Transverse colon (tissue), 4 donors: ENCODE data around the gene PCSK9. TPM values are rescaled to one million over a fixed set of nuclear protein-coding genes. Genes with fewer than 3 reads are reported as not detected.

Experiments
- DNase-seq: peaks from one replicate; pipeline ENCODE4 v3.0.0-alpha.2; 2019
- H3K27ac ChIP-seq, 4 donors: fragments of 200-600 bp; sonication (generic); 2 replicates each; pipeline ENCODE4 v1.5.1; 2016 to 2018; ENCODE audit warnings: inconsistent platforms in 4 of 4
- H3K27me3 ChIP-seq: fragments of 200-600 bp; sonication (generic); 2 replicates; pipeline ENCODE4 v1.5.1; 2017; ENCODE audit warnings: inconsistent platforms
- H3K36me3 ChIP-seq, 4 donors: fragments of 200-600 bp; sonication (generic); 2 replicates each; pipeline ENCODE4 v1.5.1; 2017 to 2019; ENCODE audit warnings: inconsistent platforms in 4 of 4
- H3K4me1 ChIP-seq, 4 donors: fragments of 200-600 bp; sonication (generic); 2 replicates each; pipeline ENCODE4 v1.5.1; 2017 to 2020; ENCODE audit warnings: inconsistent platforms in 4 of 4
- H3K4me3 ChIP-seq, 4 donors: fragments of 200-600 bp; sonication (generic); 1 replicate in 1 of 4; 2 replicates in 3 of 4; pipeline versions ENCODE4 v1.5.1 to v1.6.1; 2017 to 2019; ENCODE audit warnings: inconsistent platforms in 4 of 4
- H3K9me3 ChIP-seq, 2 donors: fragments of 200-600 bp; sonication (generic); 2 replicates each; pipeline ENCODE4 v1.5.1; 2017 to 2019; ENCODE audit warnings: inconsistent platforms in 2 of 2
- EP300 ChIP-seq: sonication (generic); formaldehyde crosslinking; IDR thresholded peaks from one replicate; pipeline ENCODE4 v1.6.1; 2017; ENCODE audit warnings: antibody characterized with exemption, low read depth
- POLR2A ChIP-seq: fragments of 450-650 bp; IDR thresholded peaks from one replicate; pipeline ENCODE4 v1.6.1; 2016; ENCODE audit warnings: antibody characterized with exemption, mild to moderate bottlenecking, moderate library complexity
- POLR2AphosphoS5 ChIP-seq, 3 donors: sonication (generic); formaldehyde crosslinking; IDR thresholded peaks; one replicate each; pipeline ENCODE4 v1.6.1; 2016; ENCODE audit warnings: antibody characterized with exemption in 3 of 3
- WGBS, 2 donors: methylation state at CpG; one replicate each; pipeline ENCODE4 v1.1.5; 2018; ENCODE audit warnings: low coverage in 1 of 2; 5-methylcytosine and 5-hydroxymethylcytosine counted together
- in situ Hi-C, 4 donors: fragments of 200-750 bp; cut with MboI; loops; one replicate each; pipeline versions ENCODE4 v1.15.0 to v1.15.1; 2017; ENCODE audit warnings: low sequenced_read_pairs in 3 of 4, low pct_ligation_motif_present in 1 of 4, low pct_unique_long_range_greater_than_20kb in 1 of 4
- intact Hi-C: fragments of 100-400 bp; cut with DNase I; formaldehyde crosslinking; loops from one replicate; pipeline ENCODE4 v1.15.1; 2023; ENCODE audit warnings: low total_unique reads
- total RNA-seq, 4 donors: library from RNA; depleted of rRNA; stranded (reverse); fragments of >200 nt; gene quantifications; one replicate each; pipeline ENCODE4 v1.1.0, GENCODE V29; 2016
- TF ChIP-seq, protein P1 (sequence below), 5 experiments: fragments of 200-600 bp in 3 of 5; fragments of 450-650 bp in 2 of 5; sonication (generic) in 3 of 5; IDR thresholded peaks; 1 replicate in 2 of 5; 2 replicates in 3 of 5; pipeline ENCODE4 v1.5.1; 2016 to 2017; ENCODE audit warnings: antibody characterized with exemption in 5 of 5, inconsistent platforms in 3 of 5, mild to moderate bottlenecking in 2 of 5, moderate library complexity in 1 of 5

The PCSK9 gene
- total RNA-seq, 4 donors from 2014 or later, result 1.9 to 18.9 (median 2.6) TPM; not detected in 1

DNA sequence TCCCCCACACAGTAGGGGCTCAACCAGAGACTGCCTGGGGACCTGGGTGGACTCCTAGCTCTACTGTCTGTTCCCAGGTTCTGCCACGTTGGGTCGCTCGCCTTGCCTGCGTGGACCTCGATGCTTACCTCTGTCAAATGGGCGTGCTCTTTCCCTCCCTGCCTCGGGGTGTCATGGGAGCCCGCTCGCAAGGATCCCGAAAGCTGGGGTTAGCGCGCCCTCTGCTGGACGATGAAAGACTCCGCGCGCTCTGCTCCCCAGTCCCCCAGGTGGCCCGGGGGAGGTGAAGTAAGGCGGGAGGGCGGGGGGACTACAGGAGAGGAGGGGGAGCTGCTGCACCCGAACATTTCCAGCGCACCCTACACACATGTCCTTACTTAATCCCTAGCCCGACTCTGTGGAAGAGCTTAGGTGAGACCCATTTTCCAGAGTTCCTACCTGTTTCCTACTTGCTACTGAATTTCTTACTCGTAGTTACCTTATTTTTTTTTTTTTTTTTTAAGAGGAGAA, 42.9 kb upstream of the PCSK9 start:
- intact Hi-C loops, result loop anchor here (2.0 kb wide), 1 partner anchor 46 kb away; no protein-coding TSS in a partner anchor
- Histone ChIP-seq H3K27me3 (peaks cover 36% of the 10 kb centered on the region), H3K4me3 (no peak overlapping the region)

DNA sequence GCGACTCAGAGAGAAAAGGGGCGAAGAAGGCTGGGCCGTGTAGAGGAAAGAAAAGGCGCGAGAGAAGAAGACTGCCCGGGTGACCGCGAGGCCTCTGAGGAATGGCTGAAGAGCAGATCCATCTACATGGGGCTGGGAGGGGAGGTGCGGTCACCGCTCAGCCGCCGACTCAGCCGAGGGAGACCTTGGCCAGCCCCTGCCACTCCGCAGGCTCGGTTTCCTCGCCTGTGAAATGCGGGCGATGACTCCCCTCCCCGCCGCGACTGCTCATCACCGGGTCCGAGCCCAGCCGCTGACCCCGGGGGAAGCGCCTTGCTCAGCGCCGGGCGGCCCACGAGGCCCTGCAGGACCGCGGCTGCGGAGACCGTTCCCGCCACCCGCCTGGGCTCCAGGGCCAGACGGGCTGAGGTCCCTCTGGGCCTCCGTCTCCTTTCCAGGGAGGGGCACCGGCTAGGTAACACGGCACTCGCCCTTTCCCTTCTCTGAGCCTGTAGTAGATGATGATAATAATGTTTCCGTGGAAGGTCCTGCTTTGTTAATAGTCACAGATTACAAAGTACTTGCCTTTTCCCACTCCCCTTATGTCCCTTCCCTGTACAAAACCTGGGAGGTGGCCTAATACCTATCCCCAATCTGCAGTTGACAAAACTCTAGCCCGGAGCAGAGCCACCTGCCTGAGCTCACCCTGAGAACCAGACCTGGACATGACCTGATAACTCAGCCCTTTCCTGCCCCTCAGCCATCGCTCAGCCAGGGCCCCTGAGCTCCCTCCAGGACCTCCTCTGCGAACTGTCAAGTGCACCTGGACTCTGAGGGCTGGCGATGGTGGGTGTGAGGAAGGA, 42.3 kb upstream of the PCSK9 start:
- H3K4me3 ChIP-seq, result peak overlapping the region in 1 of 4 donors; percentile 20
- TF ChIP-seq POLR2AphosphoS5 (IDR thresholded peaks at IDR 0.05) (no peak), EP300 (no peak), POLR2A (no peak)
- TF ChIP-seq, protein P1, sequence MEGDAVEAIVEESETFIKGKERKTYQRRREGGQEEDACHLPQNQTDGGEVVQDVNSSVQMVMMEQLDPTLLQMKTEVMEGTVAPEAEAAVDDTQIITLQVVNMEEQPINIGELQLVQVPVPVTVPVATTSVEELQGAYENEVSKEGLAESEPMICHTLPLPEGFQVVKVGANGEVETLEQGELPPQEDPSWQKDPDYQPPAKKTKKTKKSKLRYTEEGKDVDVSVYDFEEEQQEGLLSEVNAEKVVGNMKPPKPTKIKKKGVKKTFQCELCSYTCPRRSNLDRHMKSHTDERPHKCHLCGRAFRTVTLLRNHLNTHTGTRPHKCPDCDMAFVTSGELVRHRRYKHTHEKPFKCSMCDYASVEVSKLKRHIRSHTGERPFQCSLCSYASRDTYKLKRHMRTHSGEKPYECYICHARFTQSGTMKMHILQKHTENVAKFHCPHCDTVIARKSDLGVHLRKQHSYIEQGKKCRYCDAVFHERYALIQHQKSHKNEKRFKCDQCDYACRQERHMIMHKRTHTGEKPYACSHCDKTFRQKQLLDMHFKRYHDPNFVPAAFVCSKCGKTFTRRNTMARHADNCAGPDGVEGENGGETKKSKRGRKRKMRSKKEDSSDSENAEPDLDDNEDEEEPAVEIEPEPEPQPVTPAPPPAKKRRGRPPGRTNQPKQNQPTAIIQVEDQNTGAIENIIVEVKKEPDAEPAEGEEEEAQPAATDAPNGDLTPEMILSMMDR (IDR thresholded peaks at IDR 0.05), result no peak
- in situ Hi-C loops, result loop anchor here in 3 of 4 donors (5.0 kb wide), 2 partner anchors 45 to 50 kb away; no protein-coding TSS in a partner anchor

More for the DNA sequence above, 42.9 kb upstream of the PCSK9 start:
- H3K4me1 ChIP-seq, result peaks cover 0 to 11% (median 10%) of the 10 kb centered on the region in 4 donors
- H3K27ac ChIP-seq, result no peak overlapping the region
- no peaks in the 10 kb centered on the region for H3K36me3 ChIP-seq
- in situ Hi-C loops, result loop anchor here in 3 of 4 donors (5.0 kb wide), 2 partner anchors 44 to 49 kb away; no protein-coding TSS in a partner anchor
- peak; percentile 84 for DNase-seq
- H3K9me3 ChIP-seq, result no peaks in the 10 kb centered on the region
- 0 to 2% methylated on average over 1 to 23 of the region's 23 CpGs for WGBS, 2 donors
- TF ChIP-seq, protein P1 (IDR thresholded peaks at IDR 0.05), result peak; percentile 77 to 91 (median 88)
- no peak for TF ChIP-seq EP300
- no peak for TF ChIP-seq POLR2A
- TF ChIP-seq POLR2AphosphoS5 (IDR thresholded peaks at IDR 0.05), result no peak

DNA sequence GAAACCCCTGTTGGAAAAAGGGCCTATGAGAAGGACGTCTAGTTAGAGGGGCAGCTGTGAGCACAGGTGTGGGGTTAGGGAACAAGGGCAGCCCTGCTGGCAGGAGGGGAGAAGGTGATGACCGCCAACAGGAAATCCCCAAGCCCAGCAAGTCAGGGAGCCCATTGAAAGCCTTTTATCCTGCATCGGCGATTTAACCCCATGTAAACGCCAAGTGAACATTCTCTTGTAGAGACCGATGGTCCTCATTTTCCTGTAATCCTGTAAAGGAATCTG, 41.7 kb upstream of the PCSK9 start:
- no peak for DNase-seq
- Histone ChIP-seq H3K4me1 (peaks cover 0 to 11% (median 10%) of the 10 kb centered on the region in 4 donors), H3K4me3 (no peak overlapping the region), H3K27ac (no peak overlapping the region), H3K27me3 (peaks cover 36% of the 10 kb centered on the region), H3K9me3 (no peaks in the 10 kb centered on the region), H3K36me3 (no peaks in the 10 kb centered on the region)
- in situ Hi-C loops (loop anchor here in 3 of 4 donors (5.0 kb wide), 2 partner anchors 45 to 50 kb away; no protein-coding TSS in a partner anchor), intact Hi-C loops (loop anchor here (2.0 kb wide), 1 partner anchor 47 kb away; no protein-coding TSS in a partner anchor)
- no peak for TF ChIP-seq EP300
- TF ChIP-seq POLR2A, result no peak
- TF ChIP-seq POLR2AphosphoS5 (IDR thresholded peaks at IDR 0.05), result no peak
- TF ChIP-seq, protein P1 (IDR thresholded peaks at IDR 0.05), result no peak
- 80 to 89% methylated on average over 1 to 6 of the region's 6 CpGs for WGBS, 2 donors

More for the DNA sequence above, 42.3 kb upstream of the PCSK9 start:
- DNase-seq, result no peak
- H3K36me3 ChIP-seq, result no peaks in the 10 kb centered on the region
- 9 to 25% methylated on average over 9 to 46 of the region's 46 CpGs for WGBS, 2 donors
- peaks cover 36% of the 10 kb centered on the region for H3K27me3 ChIP-seq
- no peak overlapping the region for H3K27ac ChIP-seq
- peaks cover 0 to 11% (median 10%) of the 10 kb centered on the region in 4 donors for H3K4me1 ChIP-seq
- intact Hi-C loops, result loop anchor here (2.0 kb wide), 1 partner anchor 46 kb away; no protein-coding TSS in a partner anchor
- H3K9me3 ChIP-seq, result no peaks in the 10 kb centered on the region

DNA sequence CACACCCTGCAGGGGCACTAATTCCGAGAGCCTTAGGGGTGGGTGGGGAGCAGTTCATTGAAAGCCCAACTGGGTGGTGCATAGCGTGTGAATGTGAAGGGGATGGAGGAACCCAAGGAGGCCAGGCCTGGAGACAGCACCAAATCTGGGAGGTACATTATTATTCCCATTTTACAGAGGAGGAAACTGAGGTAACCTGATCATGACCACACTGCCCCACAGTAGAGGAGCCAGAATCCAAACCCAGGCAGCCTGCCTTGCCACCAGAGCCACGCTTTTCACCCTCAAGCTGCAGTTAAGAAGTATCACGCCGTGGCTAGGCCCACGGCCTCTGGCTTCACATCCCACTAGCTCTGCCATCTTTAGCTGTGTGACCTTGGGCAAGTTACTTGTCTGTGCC, 41.2 kb upstream of the PCSK9 start:
- no peak overlapping the region for H3K4me3 ChIP-seq
- WGBS, 2 donors, result 85% methylated on average over 6 of the region's 6 CpGs; no CpG with 5 or more reads in 1 of the 2 donors
- intact Hi-C loops (no loop called here), in situ Hi-C loops (loop anchor here in 3 of 4 donors (5.0 kb wide), 2 partner anchors 46 to 51 kb away; no protein-coding TSS in a partner anchor)
- H3K9me3 ChIP-seq, result no peaks in the 10 kb centered on the region
- H3K36me3 ChIP-seq, result no peaks in the 10 kb centered on the region
- H3K27me3 ChIP-seq, result peaks cover 36% of the 10 kb centered on the region
- H3K4me1 ChIP-seq, result peaks cover 0 to 11% (median 10%) of the 10 kb centered on the region in 4 donors
- TF ChIP-seq, protein P1 (IDR thresholded peaks at IDR 0.05), result no peak
- no peak for TF ChIP-seq POLR2AphosphoS5 (IDR thresholded peaks at IDR 0.05)
- H3K27ac ChIP-seq, result no peak overlapping the region
- DNase-seq, result no peak
